ENCODE data around the gene KIAA0513.

KIAA0513 gene

GRCh38 chr16:85027349-85027957 is at the start of gene KIAA0513:
Gene KIAA0513 (plus strand): TSS chr16:85027795. CDS start chr16:85067072, 39,277 bp downstream.
- peak; percentile 94 for DNase-seq (ENCODE audit: low read depth)

GRCh38 chr16:84979516-84979915 is 48.1 kb upstream of the KIAA0513 start:
- DNase-seq (ENCODE audit: low read depth): no peak

- DNase-seq (ENCODE audit: low read depth): no peak
Measured at GRCh38 chr16:84982434-84982833, 45.2 kb upstream of the KIAA0513 start.

- DNase-seq (ENCODE audit: low read depth): no peak
Measured at GRCh38 chr16:84985079-84986065, 42.2 kb upstream of the KIAA0513 start.

GRCh38 chr16:84986102-84986501 is 41.5 kb upstream of the KIAA0513 start:
- DNase-seq (ENCODE audit: low read depth): peak; percentile 18

- no peak for DNase-seq (ENCODE audit: low read depth)
Measured at GRCh38 chr16:84986879-84987278, 40.7 kb upstream of the KIAA0513 start.

- DNase-seq (ENCODE audit: low read depth): no peak
Measured at GRCh38 chr16:84988328-84989080, 39.1 kb upstream of the KIAA0513 start.

GRCh38 chr16:84989749-84990620 is 37.6 kb upstream of the KIAA0513 start:
- no peak for DNase-seq (ENCODE audit: low read depth)

GRCh38 chr16:84990782-84991181 is 36.8 kb upstream of the KIAA0513 start:
- DNase-seq (ENCODE audit: low read depth): no peak

- no peak for DNase-seq (ENCODE audit: low read depth)
Measured at GRCh38 chr16:84992717-84993075, 34.9 kb upstream of the KIAA0513 start.

- DNase-seq (ENCODE audit: low read depth): no peak
Measured at GRCh38 chr16:84993926-84994325, 33.7 kb upstream of the KIAA0513 start.

- DNase-seq (ENCODE audit: low read depth): no peak
Measured at GRCh38 chr16:84995663-84996062, 31.9 kb upstream of the KIAA0513 start.

GRCh38 chr16:84996365-84996764 is 31.2 kb upstream of the KIAA0513 start:
- DNase-seq (ENCODE audit: low read depth): no peak

GRCh38 chr16:84999200-84999599 is 28.4 kb upstream of the KIAA0513 start:
- no peak for DNase-seq (ENCODE audit: low read depth)

- no peak for DNase-seq (ENCODE audit: low read depth)
Measured at GRCh38 chr16:84999857-85000480, 27.6 kb upstream of the KIAA0513 start.

GRCh38 chr16:85002099-85002541 is 25.5 kb upstream of the KIAA0513 start:
- DNase-seq (ENCODE audit: low read depth): no peak

- no peak for DNase-seq (ENCODE audit: low read depth)
Measured at GRCh38 chr16:85002608-85003007, 25.0 kb upstream of the KIAA0513 start.

- DNase-seq (ENCODE audit: low read depth): no peak
Measured at GRCh38 chr16:85003076-85003475, 24.5 kb upstream of the KIAA0513 start.

GRCh38 chr16:85003725-85004586 is 23.6 kb upstream of the KIAA0513 start:
- no peak for DNase-seq (ENCODE audit: low read depth)

- DNase-seq (ENCODE audit: low read depth): no peak
Measured at GRCh38 chr16:85004587-85005205, 22.9 kb upstream of the KIAA0513 start.

Data from activated T-helper 9 cell treated with anti-CD3 and anti-CD28 coated beads, Interleukin-2, amount 50 U/mL, for 16 hours (primary cell).